SK-N-SH (cell line): ENCODE data around the gene CD3D.

ENCODE experiments used
- CTCF ChIP-seq: fragments of 200-600 bp; sonication (generic); IDR thresholded peaks from 2 replicates; pipeline ENCODE4 v1.6.1; 2017; ENCODE audit warnings: antibody characterized with exemption, mild to moderate bottlenecking, moderate library complexity
- FOXJ3 ChIP-seq: sonication (generic); formaldehyde crosslinking; IDR thresholded peaks from 2 replicates; pipeline ENCODE4 v1.5.1; 2020; ENCODE audit warnings: mild to moderate bottlenecking, missing genetic modification reagents
- FOXM1 ChIP-seq: IDR thresholded peaks from 2 replicates; pipeline ENCODE4 v1.4.0; 2012; ENCODE audit warnings: low read depth, mild to moderate bottlenecking
- JUND ChIP-seq: IDR thresholded peaks from 2 replicates; pipeline ENCODE4 v1.4.0; 2012
- MAX ChIP-seq: IDR thresholded peaks from 2 replicates; pipeline ENCODE4 v1.4.0; 2012; ENCODE audit warnings: low read depth
- MXI1 ChIP-seq: IDR thresholded peaks from 2 replicates; pipeline ENCODE4 v1.6.1; 2012; ENCODE audit warnings: mild to moderate bottlenecking, low read depth, low read length, improper control_type of control experiment
- NFIC ChIP-seq: IDR thresholded peaks from 2 replicates; pipeline ENCODE4 v1.4.0; 2012; ENCODE audit warnings: borderline replicate concordance
- POLR2AphosphoS5 ChIP-seq: IDR thresholded peaks from 2 replicates; pipeline ENCODE4 v1.6.1; 2012; ENCODE audit warnings: low read depth, low read length
- SMC3 ChIP-seq: IDR thresholded peaks from 2 replicates; pipeline ENCODE4 v1.6.1; 2012; ENCODE audit warnings: low read depth, low read length, improper control_type of control experiment
- TEAD4 ChIP-seq: IDR thresholded peaks from 2 replicates; pipeline ENCODE4 v1.4.0; 2012; ENCODE audit warnings: mild to moderate bottlenecking, borderline replicate concordance; ENCODE audit not compliant: insufficient read depth
- YY1 ChIP-seq: IDR thresholded peaks from 2 replicates; pipeline ENCODE4 v1.4.0; 2012; ENCODE audit warnings: low read depth, mild to moderate bottlenecking
- ZBTB33 ChIP-seq: IDR thresholded peaks from 2 replicates; pipeline ENCODE4 v1.4.0; 2012; ENCODE audit warnings: low read depth, borderline replicate concordance

GRCh38 chr11:118305726-118306125 lies 36.8 kb downstream of the CD3D start:
- no peak for TF ChIP-seq FOXM1
- no peak for TF ChIP-seq YY1
- TF ChIP-seq CTCF: no peak
- TF ChIP-seq TEAD4: no peak
- no peak for TF ChIP-seq FOXJ3 (CRISPR knock-in tag)
- no peak for TF ChIP-seq NFIC
- TF ChIP-seq POLR2AphosphoS5: no peak
- no peak for TF ChIP-seq MAX
- TF ChIP-seq ZBTB33: no peak
- TF ChIP-seq SMC3: no peak
- no peak for TF ChIP-seq MXI1
- no peak for TF ChIP-seq JUND
